Kidney (tissue), 14 donors: ENCODE measurements around the gene JADE1. TPM values are rescaled to one million over a fixed set of nuclear protein-coding genes. Genes with fewer than 3 reads are reported as not detected.

Experiments used
- DNase-seq, 5 donors: peaks; one replicate each; pipeline ENCODE4 v3.0.0-alpha.2; 2013 to 2020
- FAIRE-seq: peaks from 2 replicates; lab custom pipeline; 2012; peaks lifted over from hg19 to GRCh38; lab: Jason Lieb, UNC
- H3K27ac ChIP-seq, 2 donors: one replicate each; pipeline ENCODE4 v1.7.0; 2013; ENCODE audit warnings: low read depth in 2 of 2, low read length in 2 of 2, inconsistent platforms in 1 of 2
- H3K27me3 ChIP-seq: one replicate; pipeline ENCODE4 v1.7.1; 2013; ENCODE audit warnings: low read length, inconsistent platforms; ENCODE audit not compliant: control insufficient read depth, insufficient read depth
- H3K36me3 ChIP-seq, 3 donors: one replicate each; pipeline versions ENCODE4 v1.7.0 to v1.7.1; 2013; ENCODE audit warnings: low read length in 3 of 3, control low read depth in 1 of 3, inconsistent platforms in 1 of 3; ENCODE audit not compliant: insufficient read depth in 3 of 3, control insufficient read depth in 2 of 3
- H3K4me1 ChIP-seq, 3 donors: one replicate each; pipeline versions ENCODE4 v1.7.0 to v1.7.1; 2013; ENCODE audit warnings: low read length in 3 of 3, inconsistent platforms in 1 of 3, low read depth in 1 of 3; ENCODE audit not compliant: control insufficient read depth in 2 of 3, insufficient read depth in 2 of 3
- H3K4me3 ChIP-seq, 3 donors: one replicate each; pipeline versions ENCODE4 v1.7.0 to v1.8.1; 2013; ENCODE audit warnings: low read length in 3 of 3, control low read depth in 1 of 3, inconsistent platforms in 1 of 3
- H3K9ac ChIP-seq, 3 donors: one replicate each; pipeline versions ENCODE4 v1.7.0 to v1.7.1; 2013; ENCODE audit warnings: low read length in 3 of 3, control low read depth in 1 of 3, inconsistent platforms in 1 of 3
- H3K9me3 ChIP-seq, 3 donors: one replicate each; pipeline versions ENCODE4 v1.7.0 to v1.7.1; 2013; ENCODE audit warnings: low read length in 3 of 3, control low read depth in 1 of 3, inconsistent platforms in 1 of 3; ENCODE audit not compliant: control insufficient read depth in 2 of 3, insufficient read depth in 1 of 3
- CTCF ChIP-seq: IDR thresholded peaks from 3 replicates; pipeline ENCODE4 v1.5.1; 2012; ENCODE audit warnings: mild to moderate bottlenecking, moderate library complexity, borderline replicate concordance; ENCODE audit not compliant: insufficient read depth; ENCODE audit errors: extremely low read depth
- intact Hi-C: fragments of 100-400 bp; cut with DNase I; formaldehyde crosslinking; loops from one replicate; pipeline ENCODE4 v1.11.1; 2022
- polyA plus RNA-seq: library from polyadenylated mRNA; stranded (reverse); fragments of 350-450 nt; fragmentation: Illumina TruSeq; extraction: RNeasy Lipid Tissue Mini Kit (QIAGEN cat#74804); gene quantifications from one replicate; pipeline ENCODE4 v1.2.3, GENCODE V29; 2014; ENCODE audit warnings: low read depth, low replicate concordance; ENCODE audit not compliant: insufficient read depth
- total RNA-seq: library from RNA; stranded (reverse); fragmentation: NEBNext Ultra II Directional; extraction: Animal tissue kit (Norgen Biotek cat#: 25700); gene quantifications from one replicate; pipeline ENCODE4 v1.2.1, GENCODE V29; 2021
- donor health status: control.
- donor health status: control.
- donor health status: control.
- donor health status: control.
- donor health status: control.
- donor health status: DM: yes; HTN: yes; CAD: no.
- donor health status: Normal renal cell carcinoma (clear cell type).

The JADE1 gene
- total and polyA plus RNA-seq, 2 donors from 2014 or later, result 23.0 to 119 TPM

- H3K36me3 ChIP-seq, result peaks cover 8 to 54% (median 50%) of the 10 kb centered on the region in 3 donors
- no peak for FAIRE-seq
- DNase-seq, result no peak
Observed at GRCh38 chr4:128847082-128847724, 37.7 kb downstream of the JADE1 start.

GRCh38 chr4:128848461-128848860 lies 39.0 kb downstream of the JADE1 start:
- no peak for TF ChIP-seq CTCF
- H3K4me3 ChIP-seq, result no peak overlapping the region
- peaks cover 0 to 11% (median 7%) of the 10 kb centered on the region in 3 donors for H3K4me1 ChIP-seq
- H3K27me3 ChIP-seq, result no peaks in the 10 kb centered on the region
- no peak overlapping the region for H3K9ac ChIP-seq
- H3K9me3 ChIP-seq, result no peaks in the 10 kb centered on the region
- H3K36me3 ChIP-seq, result peaks cover 11 to 65% (median 57%) of the 10 kb centered on the region in 3 donors
- no peak for DNase-seq
- intact Hi-C loops, result no loop called here
- H3K27ac ChIP-seq, result no peak overlapping the region
- no peak for FAIRE-seq

More at GRCh38 chr4:128847082-128847724, 37.7 kb downstream of the JADE1 start:
- TF ChIP-seq CTCF, result no peak
- Histone ChIP-seq H3K4me3 (no peak overlapping the region), H3K27me3 (no peaks in the 10 kb centered on the region), H3K9me3 (no peaks in the 10 kb centered on the region), H3K9ac (no peak overlapping the region), H3K4me1 (peaks cover 0 to 13% (median 7%) of the 10 kb centered on the region in 3 donors), H3K27ac (peak overlapping the region in 1 of 2 donors; percentile 38)
- intact Hi-C loops, result no loop called here

- intact Hi-C loops, result no loop called here
- no peak for DNase-seq
- Histone ChIP-seq H3K27me3 (no peaks in the 10 kb centered on the region), H3K4me3 (no peak overlapping the region), H3K9ac (no peak overlapping the region), H3K9me3 (no peaks in the 10 kb centered on the region), H3K27ac (no peak overlapping the region), H3K4me1 (peaks cover 0 to 6% (median 0%) of the 10 kb centered on the region in 3 donors), H3K36me3 (peaks cover 11 to 66% (median 54%) of the 10 kb centered on the region in 3 donors)
- no peak for FAIRE-seq
- no peak for TF ChIP-seq CTCF
Observed at GRCh38 chr4:128850252-128850651, 40.8 kb downstream of the JADE1 start.

DNA sequence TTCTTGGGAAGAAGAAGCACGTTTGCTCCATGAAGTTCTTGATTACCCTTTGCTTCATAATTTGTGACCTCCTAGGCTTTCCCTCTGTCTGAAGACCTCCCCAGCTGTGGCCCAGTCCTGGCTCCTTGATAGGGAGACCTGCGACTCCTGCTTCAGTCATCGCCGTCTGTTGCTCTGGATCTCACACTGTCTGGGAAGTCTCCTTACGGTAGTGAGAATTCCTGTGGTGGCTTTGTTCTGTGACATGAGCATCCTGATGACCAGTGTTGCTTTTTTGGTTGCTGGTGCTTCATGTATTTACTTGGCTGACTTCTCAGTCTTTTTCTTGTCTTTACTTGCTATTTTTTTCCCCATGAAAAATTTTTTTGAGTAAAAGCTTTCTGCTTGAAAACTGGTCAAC lies 44.2 kb downstream of the JADE1 start:
- peaks cover 22 to 71% (median 48%) of the 10 kb centered on the region in 3 donors for H3K36me3 ChIP-seq
- H3K27me3 ChIP-seq, result no peaks in the 10 kb centered on the region
- no peak for DNase-seq
- no peak overlapping the region for H3K9ac ChIP-seq
- no peak for TF ChIP-seq CTCF
- intact Hi-C loops, result no loop called here
- H3K4me1 ChIP-seq, result no peaks in the 10 kb centered on the region
- no peak for FAIRE-seq
- H3K27ac ChIP-seq, result no peak overlapping the region
- no peaks in the 10 kb centered on the region for H3K9me3 ChIP-seq
- H3K4me3 ChIP-seq, result no peak overlapping the region
